GM19463 (cell line): ENCODE results near the gene CTIF.
A peak's percentile ranks its signal among the peaks of the same experiment; 100 is the strongest.

Experiments used
- ATAC-seq: cut with Tn5 transposase; IDR thresholded peaks from one replicate; pipeline ENCODE4 v1.9.1; 2021; ENCODE audit warnings: mild to moderate bottlenecking, moderate library complexity; ENCODE audit not compliant: unreplicated experiment

CTIF gene

GRCh38 chr18:48765053-48765452, 226.2 kb downstream of the CTIF start:
- ATAC-seq, result no peak

DNA sequence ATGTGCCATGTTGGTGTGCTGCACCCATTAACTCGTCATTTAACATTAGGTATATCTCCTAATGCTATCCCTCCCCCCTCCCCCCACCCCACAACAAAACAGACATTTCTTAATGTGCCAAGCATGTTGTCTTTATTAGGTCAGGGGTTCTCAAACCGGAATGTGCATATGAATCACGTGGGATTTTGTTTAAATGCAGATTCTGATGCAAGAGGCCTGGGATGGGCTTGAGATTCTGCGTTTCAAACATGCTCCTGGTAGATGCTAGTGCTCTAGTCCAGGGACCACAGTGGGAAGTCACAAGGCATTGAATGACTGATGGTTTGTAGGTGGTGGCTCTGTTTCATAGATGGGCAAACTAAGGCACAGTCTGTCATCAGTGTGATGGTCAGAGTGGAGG, 227.2 kb downstream of the CTIF start:
- ATAC-seq, result no peak

DNA sequence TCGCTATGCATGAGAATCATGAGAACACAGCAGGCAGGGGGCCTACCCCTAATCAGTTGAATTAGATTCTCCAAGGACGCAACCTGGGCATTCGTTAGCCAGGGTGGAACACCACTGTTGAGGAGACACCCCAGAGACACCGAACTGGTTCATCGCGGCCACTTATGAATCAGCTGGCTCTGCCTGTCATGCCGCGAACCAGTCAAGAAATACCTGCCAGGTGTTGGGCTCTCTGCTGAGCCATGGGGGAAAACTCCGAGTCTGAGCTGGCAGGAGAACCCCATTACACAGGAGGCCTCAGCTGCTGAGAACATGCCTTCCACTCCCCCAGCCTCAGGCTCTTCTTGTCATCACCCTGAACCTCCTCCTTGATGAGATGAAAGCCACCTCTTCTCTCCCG, 227.7 kb downstream of the CTIF start:
- ATAC-seq, result no peak

- no peak for ATAC-seq
These were observed 228.4 kb downstream of the CTIF start for GRCh38 chr18:48767090-48767690.

GRCh38 chr18:48769006-48769636, 230.3 kb downstream of the CTIF start:
- no peak for ATAC-seq

GRCh38 chr18:48770243-48770642, 231.4 kb downstream of the CTIF start:
- ATAC-seq, result no peak

GRCh38 chr18:48771641-48772375, 233.0 kb downstream of the CTIF start:
- ATAC-seq, result no peak

DNA sequence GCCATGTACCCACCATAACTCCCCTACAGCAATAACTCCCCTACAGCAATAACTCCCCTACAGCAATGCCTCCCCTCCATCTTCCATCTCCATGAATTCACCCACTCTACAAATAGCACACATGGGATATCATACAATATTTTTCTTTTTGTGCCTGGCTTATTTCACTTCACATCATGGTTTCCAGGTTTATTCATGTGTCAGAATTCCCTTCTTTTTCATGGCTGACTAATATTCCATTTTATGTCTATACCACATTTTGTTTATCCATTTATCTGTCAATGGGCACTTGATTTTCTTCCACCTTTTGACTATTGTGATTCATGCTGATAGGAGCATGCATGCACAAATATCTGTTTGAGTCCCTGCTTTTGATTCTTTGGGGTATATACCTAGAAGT, 233.6 kb downstream of the CTIF start:
- ATAC-seq, result no peak

- no peak for ATAC-seq
These were observed 235.0 kb downstream of the CTIF start for GRCh38 chr18:48773821-48774220.

- no peak for ATAC-seq
These were observed 236.1 kb downstream of the CTIF start for GRCh38 chr18:48774941-48775340.

GRCh38 chr18:48775372-48776155, 236.7 kb downstream of the CTIF start:
- ATAC-seq, result no peak

- ATAC-seq, result no peak
These were observed 237.3 kb downstream of the CTIF start for GRCh38 chr18:48776156-48776555.

GRCh38 chr18:48776641-48777025, 237.8 kb downstream of the CTIF start:
- ATAC-seq, result no peak

DNA sequence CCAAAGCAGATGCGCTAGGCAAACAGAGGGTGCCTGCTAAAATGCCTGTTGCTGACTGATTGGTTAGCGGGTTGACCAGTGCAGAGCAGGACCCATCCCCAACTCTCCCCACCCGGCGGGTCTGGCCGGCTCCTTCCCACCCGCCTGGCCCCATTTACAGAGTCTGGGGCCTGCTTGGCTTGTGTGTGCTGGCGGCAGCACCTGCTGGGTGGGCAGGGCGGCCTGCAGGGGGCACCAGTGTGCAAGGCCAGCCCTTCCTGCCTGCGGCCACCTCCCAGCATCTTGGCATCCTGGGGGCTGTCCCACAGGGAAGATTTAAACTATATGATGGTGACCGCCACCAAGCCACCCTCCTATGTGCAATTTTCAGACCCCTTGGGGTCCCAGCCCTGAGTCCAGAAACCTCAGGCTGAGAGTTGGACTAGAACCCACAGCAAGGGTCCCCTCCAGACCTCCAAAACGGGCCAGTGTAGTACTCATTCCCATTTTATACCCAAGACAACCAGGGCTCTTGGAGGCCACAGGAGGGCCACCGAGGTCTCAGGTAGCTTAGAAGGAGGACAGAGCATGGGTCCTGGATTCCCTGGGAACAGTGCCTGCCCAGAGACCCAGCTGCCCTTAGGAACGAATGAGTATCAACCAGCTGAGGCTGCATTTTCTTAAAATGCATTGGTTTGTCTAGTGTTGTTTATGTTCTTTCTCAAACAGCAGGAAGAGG, 238.4 kb downstream of the CTIF start:
- ATAC-seq, result peak; percentile 81

GRCh38 chr18:48777744-48778116, 238.9 kb downstream of the CTIF start:
- ATAC-seq, result no peak

GRCh38 chr18:48778344-48779011, 239.6 kb downstream of the CTIF start:
- ATAC-seq, result no peak

DNA sequence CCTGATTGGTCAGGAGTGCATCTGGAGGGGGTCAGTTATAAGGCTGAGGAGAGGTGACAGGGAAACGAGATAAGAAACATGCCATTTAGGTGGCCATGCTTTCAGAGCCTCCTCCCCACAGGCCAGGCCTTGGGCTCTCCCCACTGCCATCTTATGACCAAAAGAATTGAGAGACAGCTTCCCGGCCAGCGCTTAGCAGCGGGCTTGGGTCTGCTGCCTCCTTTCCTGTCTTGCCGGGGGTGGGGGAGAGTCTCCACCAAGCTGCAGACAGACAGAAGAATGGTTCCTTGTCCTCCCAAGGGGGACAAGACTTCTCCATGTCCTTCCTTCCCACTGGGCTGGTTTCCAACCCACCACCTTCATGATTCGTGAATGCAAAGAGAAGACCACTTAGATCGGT, 240.6 kb downstream of the CTIF start:
- ATAC-seq, result no peak

DNA sequence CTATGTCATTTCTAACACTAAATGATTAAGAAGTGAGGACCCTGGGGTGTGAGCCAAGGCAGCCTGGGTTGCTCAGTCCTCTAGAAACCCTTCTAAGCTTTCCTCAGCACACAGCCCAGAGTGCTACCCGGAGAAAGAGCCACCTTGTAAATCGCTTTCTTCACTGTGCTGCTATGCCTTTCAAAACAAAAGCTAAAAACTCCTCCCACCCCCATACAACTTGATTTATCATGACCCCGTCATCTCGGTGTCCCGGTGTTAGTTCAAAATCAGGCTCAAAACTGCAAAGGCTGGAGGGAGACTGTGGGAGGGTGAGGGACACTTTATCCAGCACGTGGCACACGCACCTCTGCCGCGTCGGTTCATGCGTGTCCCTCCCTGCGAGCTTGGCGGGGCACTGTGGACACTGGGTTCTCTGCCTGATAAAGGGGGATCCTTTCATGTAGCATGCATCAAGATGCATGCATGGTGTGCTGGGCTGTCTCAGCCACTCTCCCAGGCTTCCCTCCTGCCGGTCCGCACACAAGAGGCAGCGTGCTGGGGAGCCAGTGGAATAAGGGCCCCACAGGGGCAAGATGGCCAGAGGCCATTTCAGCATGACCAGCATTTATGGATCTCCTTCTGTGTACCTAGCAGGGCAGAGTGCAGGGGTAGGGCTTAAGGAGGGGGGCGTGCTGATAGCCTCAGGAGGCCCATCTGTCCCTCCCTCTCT, 241.5 kb downstream of the CTIF start:
- no peak for ATAC-seq

DNA sequence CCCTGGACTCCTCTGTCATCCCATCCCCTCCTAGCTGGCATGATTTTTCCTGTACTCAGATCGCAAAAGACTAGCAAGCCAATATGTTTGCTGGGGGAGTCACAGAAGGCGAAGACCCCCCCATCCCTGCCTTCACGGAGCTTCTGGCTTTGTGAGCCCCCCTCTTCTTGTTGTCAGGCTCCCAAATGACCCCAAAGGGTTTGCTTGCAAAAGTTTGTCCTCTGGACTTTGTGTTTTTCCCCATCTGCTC, 242.0 kb downstream of the CTIF start:
- ATAC-seq, result no peak
